Endothelial cell of umbilical vein (primary cell): ENCODE data around the gene HINFP.

Experiments used
- FOS ChIP-seq: IDR thresholded peaks from 2 replicates; pipeline ENCODE4 v1.6.1; 2011; ENCODE audit warnings: mild to moderate bottlenecking, low read length, moderate library complexity, borderline replicate concordance; ENCODE audit not compliant: insufficient read depth
- POLR2A ChIP-seq: IDR thresholded peaks from 2 replicates; pipeline ENCODE4 v1.6.1; 2012; ENCODE audit warnings: low read depth, mild to moderate bottlenecking, control low read depth, low read length
- POLR2AphosphoS5 ChIP-seq: IDR thresholded peaks from 2 replicates; pipeline ENCODE4 v1.6.1; 2012; ENCODE audit warnings: low read depth, mild to moderate bottlenecking, control low read depth, low read length, moderate library complexity; ENCODE audit not compliant: insufficient read depth
- TF ChIP-seq, protein P1 (sequence below), 2 donors: IDR thresholded peaks; 1 replicate in 1 of 2; 2 replicates in 1 of 2; pipeline ENCODE4 v1.5.1; 2011; ENCODE audit warnings: low read length in 2 of 2, mild to moderate bottlenecking in 2 of 2, moderate library complexity in 2 of 2, control low read depth in 1 of 2, inconsistent platforms in 1 of 2, low read depth in 1 of 2; ENCODE audit not compliant: insufficient read depth in 1 of 2; ENCODE audit errors: extremely low read depth in 1 of 2

DNA sequence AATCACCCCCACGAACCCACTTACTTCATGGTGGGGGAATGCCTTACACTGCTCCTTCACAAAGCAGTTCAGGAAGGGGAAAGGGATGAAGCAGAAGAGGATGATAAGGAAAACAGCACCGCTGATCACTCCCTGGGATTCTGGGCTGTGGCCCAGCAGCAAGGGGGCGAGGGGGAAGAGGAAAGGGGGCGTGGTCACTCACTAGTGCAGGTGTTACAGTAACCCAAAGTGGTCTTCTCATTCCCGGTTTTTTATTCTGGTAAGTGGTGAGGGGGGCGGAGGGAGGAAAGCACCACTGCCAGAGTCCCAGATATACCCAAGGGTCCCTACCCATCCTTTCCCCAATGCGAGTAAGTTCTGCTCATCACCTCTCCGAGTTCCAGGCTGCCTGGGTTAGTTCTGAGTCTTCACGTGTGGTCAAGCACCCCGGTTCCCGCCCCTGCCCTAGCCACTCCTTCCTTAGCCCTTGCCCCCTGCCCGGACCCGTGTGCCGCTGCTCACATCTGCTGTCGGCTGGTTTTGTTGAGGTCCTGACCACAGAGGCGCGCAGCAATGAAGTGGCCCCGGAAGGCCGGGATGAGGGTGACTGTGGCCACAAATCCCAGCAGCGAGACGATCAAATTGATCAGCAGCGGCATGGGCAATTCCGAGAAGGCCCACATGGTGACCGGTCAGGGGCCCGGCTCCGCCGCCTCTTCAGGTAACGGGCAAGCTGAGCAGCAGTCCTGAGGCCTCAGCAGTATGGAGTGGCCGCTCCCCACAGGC is 20.2 kb upstream of the HINFP start:
- TF ChIP-seq, protein P1, sequence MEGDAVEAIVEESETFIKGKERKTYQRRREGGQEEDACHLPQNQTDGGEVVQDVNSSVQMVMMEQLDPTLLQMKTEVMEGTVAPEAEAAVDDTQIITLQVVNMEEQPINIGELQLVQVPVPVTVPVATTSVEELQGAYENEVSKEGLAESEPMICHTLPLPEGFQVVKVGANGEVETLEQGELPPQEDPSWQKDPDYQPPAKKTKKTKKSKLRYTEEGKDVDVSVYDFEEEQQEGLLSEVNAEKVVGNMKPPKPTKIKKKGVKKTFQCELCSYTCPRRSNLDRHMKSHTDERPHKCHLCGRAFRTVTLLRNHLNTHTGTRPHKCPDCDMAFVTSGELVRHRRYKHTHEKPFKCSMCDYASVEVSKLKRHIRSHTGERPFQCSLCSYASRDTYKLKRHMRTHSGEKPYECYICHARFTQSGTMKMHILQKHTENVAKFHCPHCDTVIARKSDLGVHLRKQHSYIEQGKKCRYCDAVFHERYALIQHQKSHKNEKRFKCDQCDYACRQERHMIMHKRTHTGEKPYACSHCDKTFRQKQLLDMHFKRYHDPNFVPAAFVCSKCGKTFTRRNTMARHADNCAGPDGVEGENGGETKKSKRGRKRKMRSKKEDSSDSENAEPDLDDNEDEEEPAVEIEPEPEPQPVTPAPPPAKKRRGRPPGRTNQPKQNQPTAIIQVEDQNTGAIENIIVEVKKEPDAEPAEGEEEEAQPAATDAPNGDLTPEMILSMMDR (IDR thresholded peaks at IDR 0.05; ENCODE audit: extremely low read depth in 1 of 2, insufficient read depth in 1 of 2, low read depth in 1 of 2, low read length in 2 of 2): peak in 1 of 2 donors; percentile 19
- TF ChIP-seq POLR2A (no peak), POLR2AphosphoS5 (no peak), FOS (no peak)
